Measurements from ENCODE around the gene SLC10A7.

Gene SLC10A7, protein sequence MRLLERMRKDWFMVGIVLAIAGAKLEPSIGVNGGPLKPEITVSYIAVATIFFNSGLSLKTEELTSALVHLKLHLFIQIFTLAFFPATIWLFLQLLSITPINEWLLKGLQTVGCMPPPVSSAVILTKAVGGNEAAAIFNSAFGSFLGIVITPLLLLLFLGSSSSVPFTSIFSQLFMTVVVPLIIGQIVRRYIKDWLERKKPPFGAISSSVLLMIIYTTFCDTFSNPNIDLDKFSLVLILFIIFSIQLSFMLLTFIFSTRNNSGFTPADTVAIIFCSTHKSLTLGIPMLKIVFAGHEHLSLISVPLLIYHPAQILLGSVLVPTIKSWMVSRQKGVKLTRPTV

DNA sequence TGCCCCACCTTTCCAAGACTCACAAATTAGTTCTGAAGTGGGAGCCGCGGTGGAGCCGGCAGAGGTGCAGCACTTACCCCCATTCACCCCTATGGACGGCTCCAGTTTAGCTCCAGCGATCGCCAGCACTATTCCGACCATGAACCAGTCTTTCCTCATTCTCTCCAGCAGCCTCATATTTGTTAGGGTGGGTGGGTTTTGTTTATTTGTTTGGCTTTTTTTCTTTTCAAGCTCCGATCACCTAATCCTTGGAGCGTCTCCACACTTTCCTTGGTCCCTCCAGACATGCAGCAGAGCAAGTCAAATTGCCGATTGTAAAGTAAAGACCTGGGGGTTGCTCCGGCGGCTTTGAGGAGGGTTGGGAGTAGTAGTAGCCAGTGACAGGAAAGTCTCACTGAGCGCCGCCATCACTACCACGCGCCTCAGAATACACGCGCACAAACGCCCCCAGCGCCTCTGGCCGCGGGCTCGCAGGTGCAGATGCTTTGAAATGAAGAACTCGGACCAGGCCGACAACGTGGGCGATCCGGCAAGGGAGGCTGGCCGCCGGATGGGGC lies at the start of gene SLC10A7:
Gene SLC10A7, minus strand, starts transcription at position 400 of the 557 bp plus-strand sequence. Its CDS starts 223 bp downstream, at position 177.
- DNase-seq, result peak; percentile 80

DNA sequence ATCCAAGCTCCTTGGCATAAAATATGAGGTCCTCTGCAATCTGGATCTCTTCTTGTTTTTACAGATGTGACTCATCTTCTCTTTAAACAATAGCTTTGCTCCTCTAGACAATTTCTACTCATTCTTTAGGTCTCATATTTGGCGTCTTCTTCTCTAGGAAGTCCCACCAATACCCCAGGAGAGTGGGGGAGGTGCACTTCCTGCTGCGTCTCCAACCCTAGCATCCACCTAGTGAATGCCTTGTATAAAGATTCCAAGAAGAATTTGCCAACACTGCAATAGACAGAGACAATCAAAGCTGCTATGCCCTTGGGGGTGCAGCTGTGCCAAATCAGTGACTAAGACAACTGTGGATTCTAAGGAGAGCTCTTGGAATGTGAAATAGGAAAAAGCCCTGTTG lies 45.7 kb upstream of the SLC10A7 start:
- no peak for DNase-seq

DNA sequence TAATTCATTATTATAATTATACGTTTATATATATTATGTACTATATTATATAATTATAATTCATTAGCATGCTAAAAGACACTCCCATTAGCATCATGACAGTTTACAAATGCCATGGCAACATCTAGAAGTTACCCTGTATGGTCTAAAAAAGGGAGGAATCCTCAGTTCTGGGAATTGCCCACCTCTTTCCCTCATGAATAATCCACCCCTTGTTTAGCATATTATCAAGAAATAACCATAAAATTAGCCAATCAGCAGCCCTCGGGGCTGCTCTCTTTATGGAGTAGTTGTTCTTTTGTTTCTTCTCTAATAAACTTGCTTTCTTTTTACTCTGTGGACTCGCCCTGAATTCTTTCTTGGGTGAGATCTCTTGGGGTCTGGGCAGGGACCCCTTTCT lies 42.8 kb upstream of the SLC10A7 start:
- no peak for DNase-seq

DNA sequence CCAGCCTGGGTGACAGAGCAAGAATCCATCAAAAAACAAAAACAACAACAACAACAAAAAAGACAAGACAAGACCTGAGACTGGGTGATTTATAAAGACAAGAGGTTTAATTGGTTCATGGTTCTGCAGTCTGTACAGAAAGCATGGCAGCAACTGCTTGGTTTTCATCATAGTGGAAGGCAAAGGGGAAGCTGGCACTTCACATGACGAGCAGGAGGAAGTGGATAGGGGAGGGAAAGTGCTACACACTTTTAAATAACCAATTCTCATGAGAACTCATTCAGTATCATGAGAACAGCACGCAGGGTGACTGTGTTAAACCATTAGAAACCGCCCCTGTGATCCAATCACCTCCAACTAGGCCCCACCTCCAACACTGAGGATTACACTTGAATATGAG lies 28.4 kb upstream of the SLC10A7 start:
- DNase-seq, result no peak

DNA sequence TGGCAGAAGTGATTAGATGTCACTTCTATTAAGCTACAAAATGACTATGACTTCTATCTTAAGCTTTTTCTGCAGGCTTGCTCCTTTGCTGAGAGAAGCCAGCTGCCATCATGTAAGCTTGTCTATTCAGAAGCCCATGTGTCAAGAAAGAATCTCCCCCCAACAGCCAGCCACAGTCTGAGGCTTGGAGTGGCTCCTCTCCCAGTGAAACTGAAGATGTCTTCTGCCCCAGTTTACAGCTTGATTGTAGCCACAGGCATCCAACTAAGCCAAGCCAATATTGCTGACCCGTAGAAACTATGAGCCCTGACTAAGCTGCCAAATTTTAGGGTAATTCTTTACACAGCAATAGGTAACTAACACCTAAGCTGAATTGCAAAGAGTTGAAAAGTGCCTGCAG lies 26.7 kb upstream of the SLC10A7 start:
- no peak for DNase-seq

DNA sequence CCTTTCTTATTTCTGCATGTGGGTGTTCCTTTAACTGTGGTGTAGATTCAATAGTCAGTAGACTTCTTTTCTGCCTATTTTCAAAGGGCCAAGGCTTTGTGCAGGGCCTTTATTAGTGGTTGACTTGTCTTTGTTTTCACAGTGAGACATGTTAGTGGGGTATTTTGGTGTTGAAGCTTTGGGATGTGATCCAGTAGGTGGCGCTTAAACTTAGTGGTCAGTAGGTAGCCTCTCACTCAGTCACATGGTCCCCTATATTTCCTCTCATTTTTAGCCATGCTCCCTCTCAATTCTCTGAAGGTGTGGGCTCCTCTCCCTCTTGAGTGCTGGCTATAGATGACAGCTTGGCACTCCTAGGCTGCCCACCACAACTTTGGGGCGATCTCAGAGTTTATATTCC lies 23.4 kb upstream of the SLC10A7 start:
- no peak for DNase-seq

DNA sequence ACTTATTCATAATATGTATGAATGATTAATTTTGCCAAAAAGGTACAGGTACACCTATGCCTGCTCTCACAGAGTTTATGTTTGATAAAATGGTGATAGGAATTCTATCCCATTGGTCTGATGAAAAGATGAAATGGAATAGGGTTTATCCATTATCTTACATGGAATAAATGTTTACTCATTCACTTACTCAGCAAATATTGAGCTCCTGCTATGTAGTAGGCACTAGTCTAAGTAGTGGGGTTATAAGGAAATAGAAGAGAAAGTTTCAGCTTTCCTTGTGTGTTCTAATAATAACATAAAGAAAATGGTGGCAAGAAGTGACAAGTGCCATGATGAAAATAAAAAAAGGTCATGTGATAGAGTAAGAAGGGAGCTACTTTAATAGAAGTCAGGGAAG lies 12.4 kb upstream of the SLC10A7 start:
- DNase-seq, result no peak

DNA sequence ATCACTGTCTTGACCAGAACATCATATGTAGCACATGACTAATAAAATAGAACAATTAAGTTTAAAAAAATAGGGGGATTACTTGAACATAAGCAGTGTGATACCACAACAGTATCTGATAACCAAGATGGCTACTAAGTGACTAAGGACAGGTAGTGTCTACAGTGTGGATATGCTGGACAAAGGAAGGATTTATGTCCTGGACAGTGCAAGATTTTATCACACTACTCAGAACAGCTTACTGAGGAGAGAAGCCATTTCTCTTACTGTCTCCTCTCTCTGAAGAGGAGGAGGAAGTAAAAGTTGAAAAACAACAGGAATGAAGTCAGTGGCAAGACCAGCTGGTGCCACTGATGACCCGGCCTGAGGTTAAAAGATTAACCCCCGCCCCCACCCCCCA lies 4.0 kb upstream of the SLC10A7 start:
- DNase-seq, result no peak

DNA sequence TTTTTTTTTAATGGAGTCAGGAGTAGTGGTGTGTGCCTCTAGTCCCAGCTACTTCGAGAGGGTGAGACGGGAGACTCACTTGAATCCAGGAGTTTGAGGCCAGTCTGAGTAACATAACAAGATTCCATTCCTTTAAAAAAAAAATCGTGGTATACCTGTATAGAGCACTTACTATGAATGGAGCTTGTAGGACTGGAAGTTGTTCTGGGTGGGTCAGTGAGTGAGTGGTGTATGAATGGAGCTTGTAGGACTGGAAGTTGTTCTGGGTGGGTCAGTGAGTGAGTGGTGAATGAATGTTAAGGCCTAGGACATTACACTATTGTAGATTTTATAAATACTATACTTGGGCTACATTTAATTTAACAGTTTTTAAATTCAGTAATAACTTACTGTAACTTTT lies 2.9 kb upstream of the SLC10A7 start:
- DNase-seq, result no peak

DNA sequence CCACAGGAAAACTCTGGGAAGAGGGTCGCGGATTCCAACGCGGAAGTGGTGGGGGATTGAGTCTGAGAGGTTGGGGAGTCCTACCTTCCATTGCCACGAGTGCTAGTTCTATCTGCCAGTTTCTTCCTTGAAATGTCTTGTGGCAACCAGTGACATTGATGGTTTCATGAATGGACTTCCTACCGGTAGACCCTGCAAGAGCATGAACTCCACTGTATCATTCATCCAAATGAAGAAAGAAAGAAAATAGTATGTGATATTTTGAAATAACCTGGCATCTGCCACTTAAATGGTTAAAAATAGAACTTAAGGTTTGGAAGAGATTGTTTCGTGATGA lies 1.1 kb upstream of the SLC10A7 start:
- DNase-seq, result peak; percentile 26

DNA sequence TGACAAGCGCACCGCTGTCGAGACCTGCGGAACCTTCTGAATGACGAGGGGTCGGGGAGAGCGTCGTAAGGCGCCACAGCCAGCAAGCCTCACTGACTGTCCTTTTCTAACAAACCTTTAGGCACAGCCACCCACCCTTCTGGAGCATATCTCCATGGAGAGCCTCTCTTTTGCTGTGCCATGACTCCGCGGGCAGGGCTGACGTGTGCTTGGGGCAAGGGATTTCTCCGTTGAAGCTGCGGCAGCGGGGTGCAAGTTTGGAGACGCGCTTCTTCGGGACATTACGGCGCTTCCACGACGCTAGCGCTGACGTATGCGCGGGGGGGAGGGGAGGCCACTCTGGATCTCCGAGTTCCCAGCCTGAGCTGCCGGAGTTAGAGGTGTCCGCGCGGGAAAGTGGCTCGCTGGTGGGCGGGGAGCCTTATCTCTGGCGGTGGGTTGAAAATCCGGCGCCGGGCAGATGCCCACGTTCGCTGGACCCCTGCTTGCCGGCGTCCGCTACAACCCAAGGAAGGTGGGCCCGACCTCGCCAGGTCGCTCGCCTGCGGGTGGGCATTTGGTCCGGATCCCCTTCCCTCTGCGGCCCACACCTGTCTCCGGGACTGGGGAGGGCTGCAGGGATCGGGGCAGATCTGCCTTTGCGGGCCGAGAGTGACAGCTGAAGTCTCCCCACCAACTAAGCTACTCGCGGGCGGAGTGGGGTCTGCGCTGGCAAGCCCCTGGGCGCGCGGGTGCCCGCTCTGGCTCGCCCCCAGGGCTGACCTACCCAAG lies 543 bp upstream of the SLC10A7 start:
- peak; percentile 88 for DNase-seq

DNA sequence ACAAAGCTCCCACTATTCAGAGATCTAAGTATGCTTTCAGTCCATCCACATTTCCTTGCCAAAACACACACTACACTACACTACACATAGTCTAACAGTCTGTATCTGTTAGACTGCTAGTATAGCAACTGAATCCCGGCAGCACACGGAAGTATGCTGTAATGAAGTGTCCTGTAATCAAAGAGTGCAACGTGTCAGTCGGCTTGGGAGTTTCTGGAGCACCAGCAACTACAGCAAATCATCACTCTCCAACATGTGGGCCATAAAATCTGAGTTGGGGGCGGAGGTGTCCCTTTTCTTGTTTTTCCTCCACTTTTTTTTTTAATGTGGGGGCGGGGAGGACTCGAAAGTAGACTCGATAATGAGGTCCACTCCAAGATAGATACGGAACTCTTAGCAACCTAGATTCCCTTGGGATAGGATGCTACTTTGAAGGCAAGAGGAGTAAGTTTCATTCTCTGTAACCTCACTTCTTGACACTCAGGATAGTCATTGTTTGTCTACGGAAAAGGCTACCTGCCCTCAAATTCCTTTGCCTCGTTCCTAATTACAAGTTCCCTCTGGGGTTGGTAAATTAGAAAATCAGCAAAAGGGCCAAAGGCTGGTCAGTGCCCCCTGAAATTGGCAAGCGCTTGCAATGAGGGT lies 722 bp downstream of the SLC10A7 start:
- DNase-seq, result peak; percentile 41

DNA sequence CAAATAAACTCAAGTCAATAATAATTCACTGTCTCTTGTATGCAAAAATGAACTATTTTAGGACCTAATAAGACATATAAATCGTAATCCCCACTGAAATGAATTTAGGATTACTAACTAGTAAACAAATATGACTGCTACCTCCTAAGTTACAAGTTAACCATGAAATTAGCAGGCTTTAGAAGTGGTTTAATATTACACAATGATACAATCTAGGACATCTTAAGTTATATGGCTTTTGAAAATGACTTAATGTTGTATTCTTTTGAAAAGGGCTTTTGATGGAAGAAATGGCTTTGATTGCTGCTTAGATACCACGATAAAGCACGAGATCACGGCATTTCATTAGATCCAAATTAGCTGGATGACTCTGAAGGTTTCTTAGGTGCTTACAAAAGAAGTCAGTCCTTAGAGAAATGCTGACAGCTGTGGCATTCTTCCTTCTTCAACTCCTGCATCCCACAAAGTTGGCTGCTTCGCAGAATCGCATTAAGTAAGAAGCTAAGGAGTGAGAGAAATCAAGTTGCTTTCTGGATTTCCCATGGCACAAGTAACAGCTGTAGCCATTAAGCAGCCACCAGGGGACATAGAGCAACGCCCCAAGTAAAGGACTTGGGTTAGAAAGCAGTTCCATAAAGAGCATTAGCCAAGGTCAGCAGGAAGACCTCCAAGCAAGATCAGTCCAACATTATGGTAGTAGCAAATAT lies 6.9 kb downstream of the SLC10A7 start:
- no peak for DNase-seq

DNA sequence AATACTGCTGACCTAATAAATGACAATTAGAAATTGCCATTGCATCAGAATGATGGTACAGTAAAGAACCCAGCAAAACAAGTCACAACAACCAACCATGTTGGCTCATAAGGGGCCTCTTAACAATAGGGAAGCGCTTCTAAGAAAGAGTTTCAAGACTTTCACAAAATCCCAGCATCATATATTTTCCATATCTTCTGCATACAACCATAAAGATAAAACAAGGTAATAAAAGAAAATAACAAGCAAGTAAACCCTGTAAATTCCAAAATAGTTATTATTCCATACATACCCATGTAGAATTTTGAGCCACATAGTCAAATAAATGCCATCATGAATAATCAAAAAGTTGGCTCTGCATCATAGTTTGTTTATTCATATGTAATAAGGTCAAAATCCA lies 8.2 kb downstream of the SLC10A7 start:
- DNase-seq, result no peak

DNA sequence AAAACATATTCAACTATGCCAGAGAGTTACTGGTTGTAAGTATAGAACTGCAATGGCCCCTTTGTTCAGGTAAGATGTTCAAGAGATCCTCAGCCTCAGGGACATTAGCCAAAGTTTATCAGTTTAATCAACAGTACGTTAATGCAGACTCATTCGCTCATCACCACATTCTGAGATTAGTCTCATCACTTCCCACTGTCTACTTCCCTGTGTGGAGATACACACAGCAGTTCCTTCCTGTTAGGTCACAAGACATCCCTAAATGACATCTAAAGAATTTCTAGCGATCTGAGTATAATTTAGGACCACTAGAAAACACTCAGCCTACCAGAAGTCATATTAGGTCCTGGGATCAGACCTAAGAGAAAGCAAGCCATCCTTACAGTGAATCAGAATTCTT lies 10.4 kb downstream of the SLC10A7 start:
- no peak for DNase-seq

DNA sequence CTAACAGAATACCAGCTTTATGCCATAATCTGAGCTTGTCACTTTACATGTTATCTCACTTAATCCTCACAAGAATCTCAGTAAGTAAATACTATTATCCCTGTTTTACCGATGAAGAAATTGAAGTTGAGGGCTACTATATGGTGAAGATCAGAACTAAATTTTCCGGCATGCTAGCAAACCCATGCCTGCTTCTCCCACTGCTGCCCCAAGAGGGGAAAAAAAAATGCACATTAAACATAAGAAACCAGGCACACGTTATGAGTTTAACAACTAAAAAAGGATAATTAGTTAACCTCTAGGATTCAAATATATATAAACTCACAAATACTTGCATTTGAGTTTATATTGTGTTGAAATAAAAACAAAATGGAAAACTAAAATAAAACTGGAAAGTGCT lies 10.8 kb downstream of the SLC10A7 start:
- no peak for DNase-seq

DNA sequence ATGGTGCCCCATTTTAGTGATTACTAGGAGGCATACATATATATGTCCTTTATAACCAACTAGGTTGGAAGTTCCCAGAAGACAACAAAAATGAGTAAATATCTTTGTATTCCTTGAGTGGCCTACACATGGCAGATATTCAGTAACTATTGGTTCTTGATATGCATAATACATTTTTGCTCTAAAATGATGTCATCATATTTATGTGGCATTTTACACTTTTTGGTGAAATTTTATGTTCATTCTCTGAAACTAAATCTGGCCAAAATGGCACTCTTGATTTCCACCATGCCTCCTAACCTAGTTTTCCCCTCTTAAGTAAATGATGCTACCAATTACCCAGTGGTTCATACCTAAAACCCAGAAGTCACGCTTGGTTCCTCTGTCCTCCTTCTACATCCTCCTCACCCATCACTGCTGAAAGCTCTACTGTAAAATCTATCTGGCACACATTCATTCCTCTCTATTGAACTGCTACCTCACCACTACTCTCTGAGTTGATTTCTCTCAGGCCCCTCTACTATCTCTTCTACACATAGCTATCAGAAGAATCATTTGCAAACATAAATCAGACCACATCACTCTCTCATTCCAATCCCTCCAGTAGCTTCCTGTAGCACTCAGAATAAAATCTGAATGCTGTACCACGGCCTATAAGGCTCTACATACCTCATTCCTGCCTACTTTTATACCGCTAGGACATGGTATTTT lies 13.4 kb downstream of the SLC10A7 start:
- no peak for DNase-seq

DNA sequence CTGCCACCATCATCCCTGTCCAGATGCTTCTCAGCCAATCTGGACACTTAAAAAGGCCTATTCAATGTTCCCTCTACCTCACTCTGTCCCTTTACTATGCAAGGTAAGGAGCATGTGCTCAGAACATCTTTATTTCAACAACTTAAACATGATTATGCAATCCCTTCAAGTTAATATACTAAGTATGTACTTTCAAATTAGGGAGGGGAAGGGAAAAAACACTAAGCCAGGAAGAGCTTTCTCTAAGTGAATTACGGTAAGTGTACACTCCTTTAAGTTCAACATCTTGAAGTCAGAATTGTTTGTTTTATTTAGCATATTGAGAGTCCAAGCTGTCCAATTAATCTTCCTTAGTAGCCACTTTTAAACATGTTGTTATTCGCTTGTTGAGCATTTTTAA lies 14.1 kb downstream of the SLC10A7 start:
- DNase-seq, result no peak

DNA sequence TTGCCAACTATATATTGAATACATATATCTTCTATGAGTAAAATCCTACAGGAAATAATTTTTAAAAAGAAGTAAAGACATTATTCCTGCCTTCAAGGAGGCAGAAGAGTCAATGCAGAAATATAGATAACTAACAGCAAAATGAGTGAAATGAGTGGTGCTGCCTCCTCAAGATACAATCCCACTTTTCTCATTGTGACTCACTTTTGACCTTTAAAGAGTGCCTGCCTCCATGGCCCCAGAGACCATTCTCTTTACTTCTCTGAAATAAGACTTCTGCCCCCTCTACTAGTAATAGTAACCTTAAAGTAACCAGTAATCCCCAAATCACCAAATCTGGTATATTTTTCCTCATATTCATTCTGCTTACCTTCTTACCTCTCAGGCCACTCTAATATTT lies 15.5 kb downstream of the SLC10A7 start:
- DNase-seq, result peak; percentile 18

DNA sequence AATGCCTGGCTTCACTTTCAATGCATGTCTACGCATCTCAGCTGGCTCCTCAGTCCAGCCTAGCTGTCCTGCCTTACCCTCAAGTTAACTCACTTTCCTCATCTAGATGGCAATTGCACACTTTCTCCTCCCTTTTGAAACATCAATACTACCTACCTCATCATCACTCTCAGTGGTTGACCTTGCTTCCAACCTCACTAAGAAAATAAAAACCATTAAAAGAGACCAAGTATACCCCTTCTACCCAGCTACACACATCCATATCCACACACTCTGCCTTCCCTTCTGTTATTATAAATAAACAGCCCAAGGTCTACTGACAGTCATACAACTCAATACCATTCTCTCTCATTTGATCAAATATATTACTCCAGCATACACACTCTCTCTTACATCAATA lies 21.5 kb downstream of the SLC10A7 start:
- DNase-seq, result no peak

DNA sequence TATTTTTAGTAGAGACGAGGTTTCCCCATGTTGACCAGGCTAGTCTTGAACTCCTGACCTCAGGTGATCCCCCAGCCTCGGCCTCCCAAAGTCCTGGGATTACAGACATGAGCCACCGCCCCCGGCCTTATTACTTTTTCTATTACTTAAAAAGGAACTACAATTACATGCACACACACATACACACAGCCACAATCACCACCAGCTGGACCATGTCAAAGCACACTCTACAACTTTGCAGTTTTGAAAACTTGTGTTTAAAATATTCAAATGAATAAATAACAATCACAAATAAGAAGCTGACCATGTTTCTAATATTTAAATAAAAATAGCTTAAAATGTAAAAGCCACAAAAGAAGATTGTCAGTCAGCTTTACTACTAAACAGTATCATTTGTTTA lies 23.4 kb downstream of the SLC10A7 start:
- DNase-seq, result no peak

DNA sequence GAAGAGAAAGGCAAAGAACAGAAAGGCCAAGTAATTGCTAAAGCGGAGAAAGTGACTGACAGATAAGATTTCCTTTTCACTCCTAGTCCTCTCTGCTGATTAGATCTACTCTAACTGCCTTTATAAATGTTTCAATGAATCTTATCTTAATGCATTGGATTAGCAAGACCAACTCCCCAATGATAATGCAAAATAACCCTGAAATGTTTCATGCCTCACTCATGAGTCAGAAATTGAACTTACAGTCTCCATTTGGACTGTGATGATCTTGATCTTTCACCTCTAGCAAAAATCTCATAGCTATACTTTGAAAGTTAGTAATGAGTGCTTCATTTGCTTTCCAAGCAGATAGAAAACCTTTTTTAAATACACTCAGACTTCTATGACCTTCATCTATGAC lies 26.5 kb downstream of the SLC10A7 start:
- DNase-seq, result peak; percentile 25

DNA sequence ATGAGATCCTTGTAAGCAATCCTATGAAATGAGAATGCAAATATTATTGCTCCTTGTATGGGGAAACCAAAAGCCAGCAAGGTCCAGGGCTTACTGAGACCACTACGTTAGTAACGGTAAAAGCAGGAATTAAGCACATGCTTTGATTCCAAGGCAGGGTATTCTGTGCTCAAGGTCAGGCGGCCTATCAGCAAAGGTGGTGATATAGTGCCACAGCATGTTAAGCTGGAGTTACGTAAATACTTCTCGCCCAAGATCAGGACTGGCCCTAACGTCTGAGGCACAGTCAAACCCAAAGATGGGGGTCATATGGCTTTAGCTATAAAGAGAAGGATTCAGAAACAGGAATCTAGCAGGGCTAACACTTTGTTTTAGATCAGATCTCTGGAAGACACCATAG lies 27.6 kb downstream of the SLC10A7 start:
- no peak for DNase-seq

Measured in activated CD4-positive, alpha-beta T cell treated with anti-CD3 and anti-CD28 coated beads, Interleukin-2, amount 50 U/mL, for 16 hours (primary cell).